Measurements from ENCODE around the gene FAM168A. TPM values are rescaled to one million over a fixed set of nuclear protein-coding genes. Genes with fewer than 3 reads are reported as not detected.

FAM168A gene
- total RNA-seq, 1 donor from 2014 or later, result 28.4 TPM

- Histone ChIP-seq H3K4me1 (peaks cover 37% of the 10 kb centered on the region), H3K27ac (replicated peaks) (no peak overlapping the region), H3K36me3 (no peaks in the 10 kb centered on the region), H3K9me3 (replicated peaks) (no peaks in the 10 kb centered on the region), H3K27me3 (ENCODE audit: low read depth) (no peaks in the 10 kb centered on the region), H3K4me3 (no peak overlapping the region)
- DNase-seq, result no peak
- intact Hi-C loops (cut with micrococcal nuclease), result no loop called here
- no peak for TF ChIP-seq CTCF (IDR thresholded peaks at IDR 0.05; ENCODE audit: borderline replicate concordance)
Observed at GRCh38 chr11:73532310-73532709, 65.6 kb downstream of the FAM168A start.

GRCh38 chr11:73531386-73531785, 66.5 kb downstream of the FAM168A start:
- Histone ChIP-seq H3K27ac (replicated peaks) (no peak overlapping the region), H3K36me3 (no peaks in the 10 kb centered on the region), H3K4me3 (no peak overlapping the region), H3K9me3 (replicated peaks) (no peaks in the 10 kb centered on the region), H3K4me1 (peaks cover 47% of the 10 kb centered on the region), H3K27me3 (ENCODE audit: low read depth) (no peaks in the 10 kb centered on the region)
- intact Hi-C loops (cut with micrococcal nuclease), result no loop called here
- no peak for DNase-seq
- no peak for TF ChIP-seq CTCF (IDR thresholded peaks at IDR 0.05; ENCODE audit: borderline replicate concordance)

GRCh38 chr11:73530109-73530508, 67.8 kb downstream of the FAM168A start:
- no peak for DNase-seq
- H3K27me3 ChIP-seq (ENCODE audit: low read depth), result no peaks in the 10 kb centered on the region
- H3K27ac ChIP-seq (replicated peaks), result no peak overlapping the region
- no peak overlapping the region for H3K4me3 ChIP-seq
- intact Hi-C loops (cut with micrococcal nuclease), result no loop called here
- peaks cover 54% of the 10 kb centered on the region for H3K4me1 ChIP-seq
- H3K36me3 ChIP-seq, result no peaks in the 10 kb centered on the region
- peak; percentile 33 for TF ChIP-seq CTCF (IDR thresholded peaks at IDR 0.05; ENCODE audit: borderline replicate concordance)
- no peaks in the 10 kb centered on the region for H3K9me3 ChIP-seq (replicated peaks)

- no peak for DNase-seq
- intact Hi-C loops (cut with micrococcal nuclease), result no loop called here
- Histone ChIP-seq H3K4me1 (peaks cover 54% of the 10 kb centered on the region), H3K27ac (replicated peaks) (peak overlapping the region; percentile 64), H3K27me3 (ENCODE audit: low read depth) (no peaks in the 10 kb centered on the region), H3K9me3 (replicated peaks) (no peaks in the 10 kb centered on the region), H3K36me3 (no peaks in the 10 kb centered on the region), H3K4me3 (no peak overlapping the region)
- TF ChIP-seq CTCF (IDR thresholded peaks at IDR 0.05; ENCODE audit: borderline replicate concordance), result no peak
Observed at GRCh38 chr11:73529204-73529530, 68.7 kb downstream of the FAM168A start.

GRCh38 chr11:73528483-73529203, 69.3 kb downstream of the FAM168A start:
- H3K4me3 ChIP-seq, result peak overlapping the region; percentile 54
- no peaks in the 10 kb centered on the region for H3K27me3 ChIP-seq (ENCODE audit: low read depth)
- TF ChIP-seq CTCF (IDR thresholded peaks at IDR 0.05; ENCODE audit: borderline replicate concordance), result no peak
- H3K36me3 ChIP-seq, result no peaks in the 10 kb centered on the region
- no peak for DNase-seq
- H3K9me3 ChIP-seq (replicated peaks), result no peaks in the 10 kb centered on the region
- intact Hi-C loops (cut with micrococcal nuclease), result no loop called here
- peak overlapping the region; percentile 64 for H3K27ac ChIP-seq (replicated peaks)
- peaks cover 54% of the 10 kb centered on the region for H3K4me1 ChIP-seq

Data from left ventricle myocardium inferior (tissue), 1 donor.